ENCODE measurements around the gene CTNNB1.

CTNNB1 gene

DNA sequence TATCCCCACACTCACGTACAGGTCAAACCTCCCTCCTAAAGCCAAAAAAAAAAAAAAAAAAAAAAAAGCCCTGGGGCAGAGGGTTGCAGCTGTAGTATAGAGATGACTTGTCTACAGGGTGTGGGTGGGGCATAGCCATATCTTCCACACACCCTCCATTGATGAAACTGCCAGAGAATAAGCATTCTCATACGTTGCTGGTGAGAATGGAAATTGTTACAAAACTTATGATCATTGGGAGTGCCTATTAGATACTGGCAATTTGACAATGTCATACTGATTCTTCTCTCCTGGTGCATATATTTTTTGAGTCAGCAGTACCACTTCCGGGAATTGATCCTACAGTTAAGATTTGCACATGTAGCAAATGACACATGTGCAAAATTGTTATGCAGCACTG is 11.0 kb upstream of the CTNNB1 start:
- Histone ChIP-seq H3K4me2 (ENCODE audit: low read length) (no peak overlapping the region), H3K27me3 (ENCODE audit: insufficient read depth, low read length) (no peaks in the 10 kb centered on the region), H3K4me3 (ENCODE audit: low read depth, low read length, poor library complexity, severe bottlenecking) (no peak overlapping the region), H3K27ac (ENCODE audit: low read depth, low read length, poor library complexity, severe bottlenecking) (no peak overlapping the region), H3K36me3 (ENCODE audit: insufficient read depth, low read length) (no peaks in the 10 kb centered on the region), H2AFZ (ENCODE audit: low read length) (no peak overlapping the region), H3K9me3 (ENCODE audit: low read length) (no peaks in the 10 kb centered on the region), H3F3A (ENCODE audit: insufficient read depth, low read length) (no peaks in the 10 kb centered on the region), H3K9ac (ENCODE audit: low read length) (no peak overlapping the region), H3K9me2 (ENCODE audit: low read depth, low read length) (no peaks in the 10 kb centered on the region), H4K20me1 (ENCODE audit: insufficient read depth, low read length) (no peaks in the 10 kb centered on the region), H3K79me2 (ENCODE audit: insufficient read depth, low read length) (no peaks in the 10 kb centered on the region), H3K4me1 (ENCODE audit: insufficient read depth, low read length, severe bottlenecking) (no peaks in the 10 kb centered on the region)
- TF ChIP-seq, protein P1, sequence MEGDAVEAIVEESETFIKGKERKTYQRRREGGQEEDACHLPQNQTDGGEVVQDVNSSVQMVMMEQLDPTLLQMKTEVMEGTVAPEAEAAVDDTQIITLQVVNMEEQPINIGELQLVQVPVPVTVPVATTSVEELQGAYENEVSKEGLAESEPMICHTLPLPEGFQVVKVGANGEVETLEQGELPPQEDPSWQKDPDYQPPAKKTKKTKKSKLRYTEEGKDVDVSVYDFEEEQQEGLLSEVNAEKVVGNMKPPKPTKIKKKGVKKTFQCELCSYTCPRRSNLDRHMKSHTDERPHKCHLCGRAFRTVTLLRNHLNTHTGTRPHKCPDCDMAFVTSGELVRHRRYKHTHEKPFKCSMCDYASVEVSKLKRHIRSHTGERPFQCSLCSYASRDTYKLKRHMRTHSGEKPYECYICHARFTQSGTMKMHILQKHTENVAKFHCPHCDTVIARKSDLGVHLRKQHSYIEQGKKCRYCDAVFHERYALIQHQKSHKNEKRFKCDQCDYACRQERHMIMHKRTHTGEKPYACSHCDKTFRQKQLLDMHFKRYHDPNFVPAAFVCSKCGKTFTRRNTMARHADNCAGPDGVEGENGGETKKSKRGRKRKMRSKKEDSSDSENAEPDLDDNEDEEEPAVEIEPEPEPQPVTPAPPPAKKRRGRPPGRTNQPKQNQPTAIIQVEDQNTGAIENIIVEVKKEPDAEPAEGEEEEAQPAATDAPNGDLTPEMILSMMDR (IDR thresholded peaks at IDR 0.05; ENCODE audit: low read length) = no peak
- TF ChIP-seq EZH2 (IDR thresholded peaks at IDR 0.05; ENCODE audit: borderline replicate concordance, low read length) = no peak

DNA sequence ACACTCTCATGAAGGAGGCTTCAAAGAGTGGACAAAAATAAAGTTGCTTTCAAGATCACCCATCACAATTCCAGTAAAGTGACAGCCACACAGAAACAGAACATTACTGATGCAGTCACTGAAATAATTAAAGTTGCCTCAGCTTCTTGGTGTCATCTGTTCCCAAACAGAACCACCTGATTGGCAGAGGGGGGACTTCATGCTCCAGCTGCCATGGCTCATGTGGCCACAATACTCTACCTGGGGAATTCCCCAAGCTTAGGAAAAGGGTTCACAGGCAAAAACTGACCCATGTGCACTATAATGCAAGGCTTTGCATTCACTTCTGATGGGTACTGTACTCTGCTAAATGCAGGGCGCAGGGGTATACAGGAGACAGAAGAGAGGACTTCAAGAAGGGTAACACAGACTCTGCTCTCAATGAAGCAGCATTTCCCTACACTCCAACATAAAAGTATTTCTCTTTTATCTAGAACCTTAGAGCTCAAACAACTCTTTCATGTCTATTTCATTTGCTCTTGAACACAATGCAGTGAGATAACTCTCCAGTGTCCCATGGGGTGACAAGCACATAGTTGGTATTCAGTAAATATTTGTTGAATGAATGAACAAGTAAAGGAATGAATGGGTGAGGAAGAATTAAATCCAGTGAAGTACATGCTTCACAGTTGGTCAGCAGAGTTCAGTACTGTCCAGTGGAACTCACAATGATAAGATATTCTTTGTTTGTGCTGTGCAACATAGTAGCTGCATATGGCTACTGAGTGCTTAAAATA is 8.6 kb upstream of the CTNNB1 start:
- H3K9me3 ChIP-seq (ENCODE audit: low read length) = no peaks in the 10 kb centered on the region
- H3K9ac ChIP-seq (ENCODE audit: low read length) = no peak overlapping the region
- no peak overlapping the region for H3K4me3 ChIP-seq (ENCODE audit: low read depth, low read length, poor library complexity, severe bottlenecking)
- H2AFZ ChIP-seq (ENCODE audit: low read length) = no peak overlapping the region
- H3K36me3 ChIP-seq (ENCODE audit: insufficient read depth, low read length) = no peaks in the 10 kb centered on the region
- H3K79me2 ChIP-seq (ENCODE audit: insufficient read depth, low read length) = no peaks in the 10 kb centered on the region
- no peaks in the 10 kb centered on the region for H3K9me2 ChIP-seq (ENCODE audit: low read depth, low read length)
- no peaks in the 10 kb centered on the region for H3F3A ChIP-seq (ENCODE audit: insufficient read depth, low read length)
- TF ChIP-seq, protein P1 (IDR thresholded peaks at IDR 0.05; ENCODE audit: low read length) = no peak
- TF ChIP-seq EZH2 (IDR thresholded peaks at IDR 0.05; ENCODE audit: borderline replicate concordance, low read length) = no peak
- H3K27ac ChIP-seq (ENCODE audit: low read depth, low read length, poor library complexity, severe bottlenecking) = no peak overlapping the region
- no peaks in the 10 kb centered on the region for H3K27me3 ChIP-seq (ENCODE audit: insufficient read depth, low read length)
- H3K4me1 ChIP-seq (ENCODE audit: insufficient read depth, low read length, severe bottlenecking) = no peaks in the 10 kb centered on the region
- no peak overlapping the region for H3K4me2 ChIP-seq (ENCODE audit: low read length)
- H4K20me1 ChIP-seq (ENCODE audit: insufficient read depth, low read length) = no peaks in the 10 kb centered on the region

DNA sequence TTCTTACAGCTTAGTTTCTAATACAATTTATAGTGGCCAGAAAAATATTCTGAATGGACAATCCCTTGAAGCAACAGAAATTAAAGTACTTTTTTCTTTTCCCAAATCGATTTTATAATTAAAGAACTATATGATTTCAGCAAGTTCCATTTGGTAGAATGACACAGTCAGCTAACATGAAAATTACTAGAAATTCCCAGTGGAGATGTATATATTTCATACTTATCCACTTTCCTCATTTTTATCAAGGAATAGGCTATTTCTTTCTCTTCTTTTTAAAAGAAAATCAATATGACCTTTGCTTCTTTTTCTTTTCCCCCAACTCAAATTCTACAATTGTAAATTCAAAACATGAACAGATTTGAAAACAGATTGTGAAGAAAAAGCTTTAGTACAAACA is 6.4 kb upstream of the CTNNB1 start:
- H3K79me2 ChIP-seq (ENCODE audit: insufficient read depth, low read length) = no peaks in the 10 kb centered on the region
- H3K9ac ChIP-seq (ENCODE audit: low read length) = no peak overlapping the region
- no peak overlapping the region for H3K27ac ChIP-seq (ENCODE audit: low read depth, low read length, poor library complexity, severe bottlenecking)
- H3K4me2 ChIP-seq (ENCODE audit: low read length) = no peak overlapping the region
- H3K9me3 ChIP-seq (ENCODE audit: low read length) = no peaks in the 10 kb centered on the region
- no peaks in the 10 kb centered on the region for H4K20me1 ChIP-seq (ENCODE audit: insufficient read depth, low read length)
- H3K36me3 ChIP-seq (ENCODE audit: insufficient read depth, low read length) = no peaks in the 10 kb centered on the region
- H3K9me2 ChIP-seq (ENCODE audit: low read depth, low read length) = no peaks in the 10 kb centered on the region
- TF ChIP-seq, protein P1 (IDR thresholded peaks at IDR 0.05; ENCODE audit: low read length) = no peak
- TF ChIP-seq EZH2 (IDR thresholded peaks at IDR 0.05; ENCODE audit: borderline replicate concordance, low read length) = no peak
- no peak overlapping the region for H2AFZ ChIP-seq (ENCODE audit: low read length)
- no peaks in the 10 kb centered on the region for H3F3A ChIP-seq (ENCODE audit: insufficient read depth, low read length)
- peaks cover under 1% of the 10 kb centered on the region for H3K4me1 ChIP-seq (ENCODE audit: insufficient read depth, low read length, severe bottlenecking)
- H3K27me3 ChIP-seq (ENCODE audit: insufficient read depth, low read length) = no peaks in the 10 kb centered on the region; the same call in 1 of the 2 replicates
- H3K4me3 ChIP-seq (ENCODE audit: low read depth, low read length, poor library complexity, severe bottlenecking) = no peak overlapping the region
